ENCODE results near the gene VPS13C.

- TF ChIP-seq CTCF (IDR thresholded peaks at IDR 0.05): no peak
- no peak for TF ChIP-seq POLR2A (IDR thresholded peaks at IDR 0.05)
Observed at GRCh38 chr15:61828008-61828407, 232.2 kb downstream of the VPS13C start.
